Measurements from ENCODE around the gene IGLL1.

The IGLL1 gene

GRCh38 chr22:23531966-23532705, 48.0 kb downstream of the IGLL1 start:
- no peak for DNase-seq (ENCODE audit: low read depth)
- no peak overlapping the region for H3K4me3 ChIP-seq (ENCODE audit: low read length)
- no peak for TF ChIP-seq CTCF (IDR thresholded peaks at IDR 0.05; ENCODE audit: insufficient read depth, low read depth, low read length, missing control alignments)

GRCh38 chr22:23531283-23531956, 48.7 kb downstream of the IGLL1 start:
- no peak for DNase-seq (ENCODE audit: low read depth)
- H3K4me3 ChIP-seq (ENCODE audit: low read length), result no peak overlapping the region
- no peak for TF ChIP-seq CTCF (IDR thresholded peaks at IDR 0.05; ENCODE audit: insufficient read depth, low read depth, low read length, missing control alignments)

- no peak for TF ChIP-seq CTCF (IDR thresholded peaks at IDR 0.05; ENCODE audit: insufficient read depth, low read depth, low read length, missing control alignments)
These were observed 49.3 kb downstream of the IGLL1 start for GRCh38 chr22:23530766-23531282.

GRCh38 chr22:23530106-23530505, 50.0 kb downstream of the IGLL1 start:
- no peak for TF ChIP-seq CTCF (IDR thresholded peaks at IDR 0.05; ENCODE audit: insufficient read depth, low read depth, low read length, missing control alignments)

More at GRCh38 chr22:23530766-23531282, 49.3 kb downstream of the IGLL1 start:
- H3K4me3 ChIP-seq (ENCODE audit: low read length), result no peak overlapping the region
- DNase-seq (ENCODE audit: low read depth), result no peak

GRCh38 chr22:23529166-23530103, 50.7 kb downstream of the IGLL1 start:
- no peak for TF ChIP-seq CTCF (IDR thresholded peaks at IDR 0.05; ENCODE audit: insufficient read depth, low read depth, low read length, missing control alignments)
- no peak overlapping the region for H3K4me3 ChIP-seq (ENCODE audit: low read length)
- no peak for DNase-seq (ENCODE audit: low read depth)

More at GRCh38 chr22:23530106-23530505, 50.0 kb downstream of the IGLL1 start:
- H3K4me3 ChIP-seq (ENCODE audit: low read length), result no peak overlapping the region
- no peak for DNase-seq (ENCODE audit: low read depth)

- H3K4me3 ChIP-seq (ENCODE audit: low read length), result no peak overlapping the region
- TF ChIP-seq CTCF (IDR thresholded peaks at IDR 0.05; ENCODE audit: insufficient read depth, low read depth, low read length, missing control alignments), result no peak
- no peak for DNase-seq (ENCODE audit: low read depth)
These were observed 51.9 kb downstream of the IGLL1 start for GRCh38 chr22:23527971-23528740.
